WTC11 (cell line): ENCODE results near the gene DSTYK.

Experiments
- TP53 ChIP-seq: sonication (generic); formaldehyde crosslinking; IDR thresholded peaks from 2 replicates; pipeline ENCODE4 v1.8.1; 2023; ENCODE audit warnings: mild to moderate bottlenecking, missing genetic modification reagents
- TF ChIP-seq, protein P1 (sequence below): fragments of 200-600 bp; IDR thresholded peaks from 2 replicates; pipeline ENCODE4 v1.8.0; 2022; ENCODE audit warnings: antibody characterized with exemption
- TF ChIP-seq, protein P2 (sequence below): sonication (generic); formaldehyde crosslinking; IDR thresholded peaks from 2 replicates; pipeline ENCODE4 v1.8.0; 2022; ENCODE audit warnings: mild to moderate bottlenecking, missing genetic modification reagents

DNA sequence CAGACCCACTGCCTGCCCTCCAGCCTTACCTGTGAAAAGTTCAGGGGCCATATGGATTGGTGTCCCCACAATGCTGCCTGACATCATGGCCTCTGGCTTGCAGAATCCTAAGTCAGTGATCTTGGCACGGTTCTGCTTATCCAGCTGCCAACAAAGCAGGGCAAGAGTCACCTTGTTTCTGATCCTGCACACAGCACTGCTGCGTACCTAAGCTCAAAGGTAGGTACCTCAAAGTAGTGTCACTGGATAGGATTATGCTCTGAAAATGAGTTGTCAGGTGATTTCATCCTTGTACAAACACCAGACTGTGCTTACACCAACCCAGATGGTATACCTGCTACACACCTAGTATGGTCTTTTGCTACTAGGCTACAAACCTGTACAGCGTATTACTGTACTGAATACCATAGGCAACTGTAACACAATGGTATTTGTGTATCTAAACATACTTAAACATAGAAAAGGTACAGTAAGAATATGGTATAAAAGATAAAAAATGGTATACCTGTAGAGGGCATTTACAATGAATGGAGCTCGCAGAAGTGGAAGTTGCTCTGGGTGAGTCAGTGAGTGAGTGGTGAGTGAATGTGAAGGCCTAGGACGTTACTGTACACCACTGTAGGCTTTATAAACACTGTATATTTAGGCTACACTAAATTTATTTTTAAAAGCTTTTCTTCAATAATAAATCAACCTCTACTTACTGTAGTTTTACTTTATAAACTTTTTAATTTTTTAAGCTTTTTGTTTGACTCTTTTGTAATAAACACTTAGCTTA, 60.7 kb downstream of the DSTYK start:
- TF ChIP-seq, protein P1, sequence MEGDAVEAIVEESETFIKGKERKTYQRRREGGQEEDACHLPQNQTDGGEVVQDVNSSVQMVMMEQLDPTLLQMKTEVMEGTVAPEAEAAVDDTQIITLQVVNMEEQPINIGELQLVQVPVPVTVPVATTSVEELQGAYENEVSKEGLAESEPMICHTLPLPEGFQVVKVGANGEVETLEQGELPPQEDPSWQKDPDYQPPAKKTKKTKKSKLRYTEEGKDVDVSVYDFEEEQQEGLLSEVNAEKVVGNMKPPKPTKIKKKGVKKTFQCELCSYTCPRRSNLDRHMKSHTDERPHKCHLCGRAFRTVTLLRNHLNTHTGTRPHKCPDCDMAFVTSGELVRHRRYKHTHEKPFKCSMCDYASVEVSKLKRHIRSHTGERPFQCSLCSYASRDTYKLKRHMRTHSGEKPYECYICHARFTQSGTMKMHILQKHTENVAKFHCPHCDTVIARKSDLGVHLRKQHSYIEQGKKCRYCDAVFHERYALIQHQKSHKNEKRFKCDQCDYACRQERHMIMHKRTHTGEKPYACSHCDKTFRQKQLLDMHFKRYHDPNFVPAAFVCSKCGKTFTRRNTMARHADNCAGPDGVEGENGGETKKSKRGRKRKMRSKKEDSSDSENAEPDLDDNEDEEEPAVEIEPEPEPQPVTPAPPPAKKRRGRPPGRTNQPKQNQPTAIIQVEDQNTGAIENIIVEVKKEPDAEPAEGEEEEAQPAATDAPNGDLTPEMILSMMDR = no peak
- no peak for TF ChIP-seq TP53
- TF ChIP-seq, protein P2, sequence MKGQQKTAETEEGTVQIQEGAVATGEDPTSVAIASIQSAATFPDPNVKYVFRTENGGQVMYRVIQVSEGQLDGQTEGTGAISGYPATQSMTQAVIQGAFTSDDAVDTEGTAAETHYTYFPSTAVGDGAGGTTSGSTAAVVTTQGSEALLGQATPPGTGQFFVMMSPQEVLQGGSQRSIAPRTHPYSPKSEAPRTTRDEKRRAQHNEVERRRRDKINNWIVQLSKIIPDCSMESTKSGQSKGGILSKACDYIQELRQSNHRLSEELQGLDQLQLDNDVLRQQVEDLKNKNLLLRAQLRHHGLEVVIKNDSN (CRISPR knock-in tag) = no peak
